Endodermal cell (in vitro differentiated cells): Measurements from ENCODE around the gene ZNF213. TPM values are rescaled to one million over a fixed set of nuclear protein-coding genes. Genes with fewer than 3 reads are reported as not detected.

Experiments
- DNase-seq: peaks from one replicate; pipeline ENCODE4 v3.0.0-alpha.2; 2017
- H3K27ac ChIP-seq: 2 replicates; pipeline ENCODE4 v1.5.1; 2013; ENCODE audit warnings: mild to moderate bottlenecking, low read depth, low read length, moderate library complexity
- H3K27me3 ChIP-seq: 2 replicates; pipeline ENCODE4 v1.6.1; 2013; ENCODE audit warnings: mild to moderate bottlenecking, low read length, moderate library complexity; ENCODE audit not compliant: insufficient read depth, control insufficient read depth, poor library complexity, severe bottlenecking
- H3K36me3 ChIP-seq: 2 replicates; pipeline ENCODE4 v1.7.0; 2013; ENCODE audit warnings: mild to moderate bottlenecking, low read length, moderate library complexity; ENCODE audit not compliant: control insufficient read depth, insufficient read depth
- H3K4me1 ChIP-seq: one replicate; pipeline ENCODE4 v1.7.0; 2013; ENCODE audit warnings: low read length; ENCODE audit not compliant: control insufficient read depth, insufficient read depth
- H3K4me3 ChIP-seq: 2 replicates; pipeline ENCODE4 v1.5.1; 2013; ENCODE audit warnings: mild to moderate bottlenecking, low read length, moderate library complexity
- H3K9ac ChIP-seq: 2 replicates; pipeline ENCODE4 v1.6.1; 2013; ENCODE audit warnings: mild to moderate bottlenecking, low read length, moderate library complexity; ENCODE audit not compliant: poor library complexity, severe bottlenecking; ENCODE audit errors: extremely low read depth
- H3K9me3 ChIP-seq: 2 replicates; pipeline ENCODE4 v1.6.1; 2013; ENCODE audit warnings: mild to moderate bottlenecking, low read length, moderate library complexity; ENCODE audit not compliant: control insufficient read depth
- H3K27ac Mint-ChIP-seq: 2 replicates; pipeline ENCODE4 v1.8.0; 2020; ENCODE audit warnings: mixed read lengths
- H3K27me3 Mint-ChIP-seq: 2 replicates; pipeline ENCODE4 v1.8.0; 2021; ENCODE audit warnings: mild to moderate bottlenecking, mixed read lengths; ENCODE audit not compliant: insufficient read depth
- H3K36me3 Mint-ChIP-seq: 2 replicates; pipeline ENCODE4 v1.8.0; 2020; ENCODE audit warnings: low read depth, mixed read lengths
- H3K4me1 Mint-ChIP-seq: 2 replicates; pipeline ENCODE4 v1.8.0; 2020; ENCODE audit warnings: mixed read lengths
- H3K4me3 Mint-ChIP-seq: 2 replicates; pipeline ENCODE4 v1.8.0; 2020; ENCODE audit warnings: mild to moderate bottlenecking, moderate library complexity, mixed read lengths
- H3K9me3 Mint-ChIP-seq: 2 replicates; pipeline ENCODE4 v1.8.0; 2020; ENCODE audit warnings: mild to moderate bottlenecking, mixed read lengths
- CTCF ChIP-seq: fragments of 200-600 bp; sonication (generic); conservative IDR thresholded peaks from 2 replicates; pipeline ENCODE4 v1.5.0; 2021; ENCODE audit warnings: antibody characterized with exemption, mild to moderate bottlenecking
- WGBS, 2 experiments: methylation state at CpG; one replicate each; pipeline versions ENCODE4 v1.1.5 to v1.1.7; 2013; ENCODE audit warnings: missing lambda C conversion rate in 2 of 2, mixed read lengths in 1 of 2; ENCODE audit not compliant: insufficient coverage in 1 of 2, insufficient read length in 1 of 2; 5-methylcytosine and 5-hydroxymethylcytosine counted together
- long read RNA-seq, 4 experiments: library from polyadenylated mRNA in 2 of 4; library from RNA in 1 of 4; library from capped mRNA in 1 of 4; stranded (forward) in 3 of 4; unstranded in 1 of 4; transcript quantifications; one replicate each; pipeline ENCODE4 v2.0.0, GENCODE V29; 2020 to 2021; ENCODE audit warnings: inconsistent platforms in 1 of 4
- polyA plus RNA-seq, 2 experiments: library from polyadenylated mRNA; stranded (reverse); fragments of 50-300 nt; gene quantifications; one replicate each; pipeline ENCODE4 v1.2.3, GENCODE V29; 2013
- total RNA-seq, 2 donors: library from RNA; stranded (reverse); fragmentation: NEBNext Ultra II Directional in 1 of 2; extraction: Animal tissue kit (Norgen Biotek cat#: 25700) in 1 of 2; gene quantifications; 2 replicates in 1 of 2; 3 replicates in 1 of 2; pipeline ENCODE4 v1.2.1, GENCODE V29; 2021

Gene ZNF213
- total RNA-seq = 1 to 10 TPM; 5.1 to 6.3 TPM
- 11.4 TPM for polyA plus RNA-seq (2013, experiment 1 of 2)
- polyA plus RNA-seq (2013, experiment 2 of 2) = 10.5 TPM
- long read RNA-seq, experiment 1, partial matches to known transcripts = 2 of 2 reads
- long read RNA-seq, experiment 1, other reads (novel, unspliced or antisense) = 0 of 2 reads
- long read RNA-seq, experiment 2, partial matches to known transcripts = 0 of 11 reads
- long read RNA-seq, experiment 2, other reads (novel, unspliced or antisense) = 7 of 11 reads
- long read RNA-seq, experiment 3, partial matches to known transcripts = 0 of 8 reads
- long read RNA-seq, experiment 3, other reads (novel, unspliced or antisense) = 7 of 8 reads
- long read RNA-seq, experiment 4 = 0 reads

- H3K4me3 Mint-ChIP-seq = peak within 1 kb of the TSS; percentile 93
- no peaks in the 10 kb centered on the region for H3K27me3 ChIP-seq
- H3K36me3 Mint-ChIP-seq = peaks cover 22% of the 10 kb centered on the region
- H3K9ac ChIP-seq = peak within 1 kb of the TSS; percentile 96
- WGBS, 2 experiments = 0% methylated on average over 25 to 63 of the region's 63 CpGs
- H3K27ac Mint-ChIP-seq = peak within 1 kb of the TSS; percentile 99
- H3K4me3 ChIP-seq = peak within 1 kb of the TSS; percentile 97
- H3K36me3 ChIP-seq = peaks cover 14% of the 10 kb centered on the region
- peak; percentile 98 for DNase-seq
- H3K27me3 Mint-ChIP-seq = no peaks in the 10 kb centered on the region
- no peaks in the 10 kb centered on the region for H3K4me1 ChIP-seq
- no peak for TF ChIP-seq CTCF
- peak within 1 kb of the TSS; percentile 91 for H3K27ac ChIP-seq
- H3K9me3 ChIP-seq = no peaks in the 10 kb centered on the region
- H3K4me1 Mint-ChIP-seq = peaks cover 8% of the 10 kb centered on the region
- no peaks in the 10 kb centered on the region for H3K9me3 Mint-ChIP-seq
These were observed at the start of gene ZNF213 for GRCh38 chr16:3134338-3135125. TSS of gene ZNF213 (plus strand) at chr16:3135029. CDS start at chr16:3137281, 2,252 bp downstream.

GRCh38 chr16:3085868-3086595, 48.8 kb upstream of the ZNF213 start:
- H3K4me1 Mint-ChIP-seq = peaks cover 8% of the 10 kb centered on the region
- no peaks in the 10 kb centered on the region for H3K27me3 Mint-ChIP-seq
- no peaks in the 10 kb centered on the region for H3K27me3 ChIP-seq
- H3K9ac ChIP-seq = no peak overlapping the region
- TF ChIP-seq CTCF = no peak
- peaks cover 17% of the 10 kb centered on the region for H3K36me3 Mint-ChIP-seq
- no peak overlapping the region for H3K4me3 ChIP-seq
- H3K9me3 Mint-ChIP-seq = no peaks in the 10 kb centered on the region
- peaks cover 3% of the 10 kb centered on the region for H3K36me3 ChIP-seq
- DNase-seq = no peak
- WGBS, 2 experiments = 93 to 96% methylated on average over 10 to 17 of the region's 17 CpGs
- H3K27ac Mint-ChIP-seq = no peak overlapping the region
- no peaks in the 10 kb centered on the region for H3K4me1 ChIP-seq
- H3K9me3 ChIP-seq = no peaks in the 10 kb centered on the region
- no peak overlapping the region for H3K4me3 Mint-ChIP-seq
- H3K27ac ChIP-seq = no peak overlapping the region

- no peak overlapping the region for H3K27ac ChIP-seq
- Mint-ChIP-seq H3K27ac (no peak overlapping the region), H3K36me3 (peaks cover 23% of the 10 kb centered on the region), H3K4me3 (no peak overlapping the region), H3K27me3 (no peaks in the 10 kb centered on the region), H3K4me1 (peaks cover 8% of the 10 kb centered on the region), H3K9me3 (no peaks in the 10 kb centered on the region)
- WGBS, 2 experiments = 91 to 97% methylated on average over 5 to 14 of the region's 14 CpGs
- H3K4me1 ChIP-seq = no peaks in the 10 kb centered on the region
- no peak overlapping the region for H3K9ac ChIP-seq
- no peaks in the 10 kb centered on the region for H3K27me3 ChIP-seq
- peaks cover 3% of the 10 kb centered on the region for H3K36me3 ChIP-seq
- no peak overlapping the region for H3K4me3 ChIP-seq
- peak; percentile 55 for DNase-seq
- TF ChIP-seq CTCF = no peak
- no peaks in the 10 kb centered on the region for H3K9me3 ChIP-seq
These were observed 48.1 kb upstream of the ZNF213 start for GRCh38 chr16:3086596-3087242.
